Measurements from ENCODE around the gene MYH3. TPM values are rescaled to one million over a fixed set of nuclear protein-coding genes. Genes with fewer than 3 reads are reported as not detected.

MYH3 gene
- total RNA-seq, 2 donors from 2014 or later, result 1.7 to 2.0 TPM

DNA sequence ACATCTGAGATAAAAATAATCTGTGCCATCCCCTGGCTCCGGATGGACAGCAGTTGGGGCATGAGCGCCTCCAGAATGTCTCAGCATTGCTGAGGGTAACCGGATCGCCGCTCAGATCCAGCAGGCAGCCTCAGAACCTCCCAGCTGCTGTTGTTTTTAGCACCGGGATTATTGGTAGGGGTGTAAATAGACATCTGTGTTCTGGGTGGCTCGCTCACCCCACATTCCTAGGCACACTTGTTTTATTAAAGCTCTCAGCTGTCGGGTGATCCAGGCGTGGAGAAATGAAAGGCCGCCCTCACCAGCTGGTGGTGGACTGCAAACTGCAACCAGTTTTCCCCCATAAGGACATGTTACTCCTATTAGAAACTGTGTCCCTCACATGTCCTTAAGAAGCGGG, 32.1 kb downstream of the MYH3 start:
- no peak overlapping the region for H3K27ac Mint-ChIP-seq
- H3K4me3 ChIP-seq (ENCODE audit: low read length), result no peak overlapping the region
- DNase-seq, result no peak
- no peaks in the 10 kb centered on the region for H3K27me3 ChIP-seq (ENCODE audit: control insufficient read depth, insufficient read depth, low read length, poor library complexity, severe bottlenecking)
- H3K36me3 ChIP-seq (ENCODE audit: control insufficient read depth, insufficient read depth, low read length), result no peaks in the 10 kb centered on the region
- H3K9me3 Mint-ChIP-seq, result no peaks in the 10 kb centered on the region
- H3K36me3 Mint-ChIP-seq (ENCODE audit: low read depth), result peaks cover 7% of the 10 kb centered on the region
- H3K4me1 ChIP-seq (ENCODE audit: control insufficient read depth, insufficient read depth, low read length), result no peaks in the 10 kb centered on the region
- H3K4me3 Mint-ChIP-seq, result no peak overlapping the region
- no peaks in the 10 kb centered on the region for H3K9me3 ChIP-seq (ENCODE audit: control insufficient read depth, low read length)
- WGBS, 2 experiments (ENCODE audit: insufficient coverage in 1 of 2, insufficient read length in 1 of 2), result 93 to 96% methylated on average over 8 to 11 of the region's 11 CpGs
- TF ChIP-seq, protein P1, sequence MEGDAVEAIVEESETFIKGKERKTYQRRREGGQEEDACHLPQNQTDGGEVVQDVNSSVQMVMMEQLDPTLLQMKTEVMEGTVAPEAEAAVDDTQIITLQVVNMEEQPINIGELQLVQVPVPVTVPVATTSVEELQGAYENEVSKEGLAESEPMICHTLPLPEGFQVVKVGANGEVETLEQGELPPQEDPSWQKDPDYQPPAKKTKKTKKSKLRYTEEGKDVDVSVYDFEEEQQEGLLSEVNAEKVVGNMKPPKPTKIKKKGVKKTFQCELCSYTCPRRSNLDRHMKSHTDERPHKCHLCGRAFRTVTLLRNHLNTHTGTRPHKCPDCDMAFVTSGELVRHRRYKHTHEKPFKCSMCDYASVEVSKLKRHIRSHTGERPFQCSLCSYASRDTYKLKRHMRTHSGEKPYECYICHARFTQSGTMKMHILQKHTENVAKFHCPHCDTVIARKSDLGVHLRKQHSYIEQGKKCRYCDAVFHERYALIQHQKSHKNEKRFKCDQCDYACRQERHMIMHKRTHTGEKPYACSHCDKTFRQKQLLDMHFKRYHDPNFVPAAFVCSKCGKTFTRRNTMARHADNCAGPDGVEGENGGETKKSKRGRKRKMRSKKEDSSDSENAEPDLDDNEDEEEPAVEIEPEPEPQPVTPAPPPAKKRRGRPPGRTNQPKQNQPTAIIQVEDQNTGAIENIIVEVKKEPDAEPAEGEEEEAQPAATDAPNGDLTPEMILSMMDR (conservative IDR thresholded peaks at IDR 0.05), result no peak
- no peaks in the 10 kb centered on the region for H3K27me3 Mint-ChIP-seq (ENCODE audit: insufficient read depth)
- H3K27ac ChIP-seq (ENCODE audit: low read depth, low read length), result no peak overlapping the region
- peaks cover 10% of the 10 kb centered on the region for H3K4me1 Mint-ChIP-seq
- H3K9ac ChIP-seq (ENCODE audit: extremely low read depth, low read length, poor library complexity, severe bottlenecking), result no peak overlapping the region

GRCh38 chr17:10623737-10624338, 33.3 kb downstream of the MYH3 start:
- H3K4me3 ChIP-seq (ENCODE audit: low read length), result no peak overlapping the region
- no peaks in the 10 kb centered on the region for H3K9me3 Mint-ChIP-seq
- H3K36me3 ChIP-seq (ENCODE audit: control insufficient read depth, insufficient read depth, low read length), result no peaks in the 10 kb centered on the region
- WGBS, 2 experiments (ENCODE audit: insufficient coverage in 1 of 2, insufficient read length in 1 of 2), result 91 to 96% methylated on average over 5 to 10 of the region's 10 CpGs
- DNase-seq, result no peak
- no peaks in the 10 kb centered on the region for H3K27me3 Mint-ChIP-seq (ENCODE audit: insufficient read depth)
- no peaks in the 10 kb centered on the region for H3K4me1 ChIP-seq (ENCODE audit: control insufficient read depth, insufficient read depth, low read length)
- H3K27ac Mint-ChIP-seq, result no peak overlapping the region
- peaks cover 10% of the 10 kb centered on the region for H3K4me1 Mint-ChIP-seq
- H3K9ac ChIP-seq (ENCODE audit: extremely low read depth, low read length, poor library complexity, severe bottlenecking), result no peak overlapping the region
- H3K4me3 Mint-ChIP-seq, result no peak overlapping the region
- H3K27ac ChIP-seq (ENCODE audit: low read depth, low read length), result no peak overlapping the region
- peaks cover under 1% of the 10 kb centered on the region for H3K36me3 Mint-ChIP-seq (ENCODE audit: low read depth)
- TF ChIP-seq, protein P1 (conservative IDR thresholded peaks at IDR 0.05), result no peak
- no peaks in the 10 kb centered on the region for H3K9me3 ChIP-seq (ENCODE audit: control insufficient read depth, low read length)
- H3K27me3 ChIP-seq (ENCODE audit: control insufficient read depth, insufficient read depth, low read length, poor library complexity, severe bottlenecking), result no peaks in the 10 kb centered on the region

GRCh38 chr17:10622617-10623485, 34.3 kb downstream of the MYH3 start:
- H3K4me3 Mint-ChIP-seq, result no peak overlapping the region
- no peaks in the 10 kb centered on the region for H3K36me3 Mint-ChIP-seq (ENCODE audit: low read depth)
- Histone ChIP-seq H3K36me3 (ENCODE audit: control insufficient read depth, insufficient read depth, low read length) (no peaks in the 10 kb centered on the region), H3K4me3 (ENCODE audit: low read length) (no peak overlapping the region), H3K4me1 (ENCODE audit: control insufficient read depth, insufficient read depth, low read length) (no peaks in the 10 kb centered on the region), H3K9me3 (ENCODE audit: control insufficient read depth, low read length) (no peaks in the 10 kb centered on the region), H3K27ac (ENCODE audit: low read depth, low read length) (no peak overlapping the region), H3K9ac (ENCODE audit: extremely low read depth, low read length, poor library complexity, severe bottlenecking) (no peak overlapping the region), H3K27me3 (ENCODE audit: control insufficient read depth, insufficient read depth, low read length, poor library complexity, severe bottlenecking) (no peaks in the 10 kb centered on the region)
- H3K4me1 Mint-ChIP-seq, result peaks cover 10% of the 10 kb centered on the region
- H3K27me3 Mint-ChIP-seq (ENCODE audit: insufficient read depth), result no peaks in the 10 kb centered on the region
- H3K27ac Mint-ChIP-seq, result no peak overlapping the region
- H3K9me3 Mint-ChIP-seq, result no peaks in the 10 kb centered on the region
- DNase-seq, result no peak
- TF ChIP-seq, protein P1 (conservative IDR thresholded peaks at IDR 0.05), result no peak
- whole genome bisulfite sequencing, 2 experiments (ENCODE audit: insufficient coverage in 1 of 2, insufficient read length in 1 of 2), result 89 to 90% methylated on average over 9 to 14 of the region's 14 CpGs
